ENCODE results near the gene CCL4L2.
"Not testable (repeated sequence)": the region's sequence is repeated elsewhere in the genome, so short reads cannot be mapped to it uniquely, and the experiment has no call there.

CCL4L2 gene

GRCh38 chr17:36210439-36211211 lies at the start of gene CCL4L2:
CCL4L2 (plus strand) TSS chr17:36211063.
- DNase-seq: not testable (repeated sequence)

- not testable (repeated sequence) for DNase-seq
Observed at GRCh38 chr17:36168836-36169235, 42.0 kb upstream of the CCL4L2 start.

GRCh38 chr17:36176536-36176935 lies 34.3 kb upstream of the CCL4L2 start, which contains the start of gene TBC1D3B:
TBC1D3B (minus strand) TSS chr17:36176636; CDS start chr17:36175050, 1,586 bp downstream.
- DNase-seq: not testable (repeated sequence)

- DNase-seq: not testable (repeated sequence)
Observed at GRCh38 chr17:36181446-36182175, 29.3 kb upstream of the CCL4L2 start.

GRCh38 chr17:36182176-36183000 lies 28.5 kb upstream of the CCL4L2 start:
- no peak for DNase-seq

- DNase-seq: peak; percentile 65
Observed at GRCh38 chr17:36183001-36183971, 27.6 kb upstream of the CCL4L2 start.

- DNase-seq: no peak
Observed at GRCh38 chr17:36184023-36184765, 26.7 kb upstream of the CCL4L2 start.

- no peak for DNase-seq
Observed at GRCh38 chr17:36185416-36185815, 25.4 kb upstream of the CCL4L2 start.

GRCh38 chr17:36186810-36187763 lies 23.8 kb upstream of the CCL4L2 start:
- DNase-seq: not testable (repeated sequence)

- not testable (repeated sequence) for DNase-seq
Observed at GRCh38 chr17:36187943-36188665, 22.8 kb upstream of the CCL4L2 start.

- no peak for DNase-seq
Observed at GRCh38 chr17:36188891-36189306, 22.0 kb upstream of the CCL4L2 start.

GRCh38 chr17:36189993-36190392 lies 20.9 kb upstream of the CCL4L2 start:
- DNase-seq: not testable (repeated sequence)

GRCh38 chr17:36190549-36191330 lies 20.1 kb upstream of the CCL4L2 start:
- not testable (repeated sequence) for DNase-seq

- no peak for DNase-seq
Observed at GRCh38 chr17:36193216-36193775, 17.6 kb upstream of the CCL4L2 start.

GRCh38 chr17:36194147-36194831 lies 16.6 kb upstream of the CCL4L2 start:
- DNase-seq: not testable (repeated sequence)

GRCh38 chr17:36194832-36195433 lies 15.9 kb upstream of the CCL4L2 start:
- not testable (repeated sequence) for DNase-seq
